ENCODE data around the gene AHCYL1.

DNA sequence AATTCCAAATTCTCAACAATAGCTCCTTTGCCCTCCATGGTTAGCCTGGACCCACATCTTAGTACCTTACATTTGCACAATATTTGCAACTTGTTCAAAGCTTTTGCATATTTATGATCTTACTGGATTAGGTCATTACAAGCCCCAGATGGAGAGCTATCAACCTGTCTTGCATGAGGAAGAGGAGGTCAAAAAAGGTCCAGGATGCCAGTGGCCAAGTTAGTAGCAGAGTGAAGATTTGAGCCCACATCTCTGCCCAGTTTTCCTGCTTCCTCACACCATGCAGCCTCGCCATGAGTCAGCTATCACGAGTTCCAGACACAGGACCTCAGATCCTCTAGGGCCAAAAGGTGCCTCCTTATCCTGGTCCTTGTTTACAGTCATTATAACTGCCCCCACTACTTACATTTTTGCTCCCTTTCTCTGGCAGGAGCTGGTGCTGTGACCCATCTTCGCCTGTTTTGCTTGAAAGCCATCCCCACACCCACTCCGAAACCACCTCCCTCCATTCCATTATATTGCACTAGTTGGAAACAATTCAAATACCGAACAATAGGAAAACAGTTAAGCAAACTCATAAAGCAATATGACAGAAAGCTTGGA is 5.0 kb upstream of the AHCYL1 start:
- TF ChIP-seq, protein P1, sequence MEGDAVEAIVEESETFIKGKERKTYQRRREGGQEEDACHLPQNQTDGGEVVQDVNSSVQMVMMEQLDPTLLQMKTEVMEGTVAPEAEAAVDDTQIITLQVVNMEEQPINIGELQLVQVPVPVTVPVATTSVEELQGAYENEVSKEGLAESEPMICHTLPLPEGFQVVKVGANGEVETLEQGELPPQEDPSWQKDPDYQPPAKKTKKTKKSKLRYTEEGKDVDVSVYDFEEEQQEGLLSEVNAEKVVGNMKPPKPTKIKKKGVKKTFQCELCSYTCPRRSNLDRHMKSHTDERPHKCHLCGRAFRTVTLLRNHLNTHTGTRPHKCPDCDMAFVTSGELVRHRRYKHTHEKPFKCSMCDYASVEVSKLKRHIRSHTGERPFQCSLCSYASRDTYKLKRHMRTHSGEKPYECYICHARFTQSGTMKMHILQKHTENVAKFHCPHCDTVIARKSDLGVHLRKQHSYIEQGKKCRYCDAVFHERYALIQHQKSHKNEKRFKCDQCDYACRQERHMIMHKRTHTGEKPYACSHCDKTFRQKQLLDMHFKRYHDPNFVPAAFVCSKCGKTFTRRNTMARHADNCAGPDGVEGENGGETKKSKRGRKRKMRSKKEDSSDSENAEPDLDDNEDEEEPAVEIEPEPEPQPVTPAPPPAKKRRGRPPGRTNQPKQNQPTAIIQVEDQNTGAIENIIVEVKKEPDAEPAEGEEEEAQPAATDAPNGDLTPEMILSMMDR (IDR thresholded peaks at IDR 0.05): no peak
- TF ChIP-seq EZH2 (IDR thresholded peaks at IDR 0.05) (no peak), EZH2phosphoT487 (IDR thresholded peaks at IDR 0.05) (no peak)

Measured in neural progenitor cell (in vitro differentiated cells).